GM12878 (cell line): Measurements from ENCODE around the gene CELSR3. TPM values are rescaled to one million over a fixed set of nuclear protein-coding genes. Genes with fewer than 3 reads are reported as not detected.
A peak's percentile ranks its signal among the peaks of the same experiment; 100 is the strongest.

Source experiments
- ATAC-seq: fragments of 200-7000 bp; cut with Tn5 transposase; 3 replicates; pipeline ENCODE4 v1.9.1; 2020; ENCODE audit warnings: mild to moderate bottlenecking, moderate library complexity
- BruUV-seq: library from RNA; stranded (reverse); fragments of 400-500 nt; replicated peaks from 2 replicates; lab custom pipeline; 2021; lab: Mats Ljungman, UMichigan
- CTCF ChIA-PET: fragments of 300-600 bp; sonication (Branson Sonifier 250); formaldehyde crosslinking; extraction: SDS; loops from one replicate; lab custom pipeline; 2021; ENCODE audit warnings: inconsistent platforms; lab: Yijun Ruan, JAX
- POLR2A ChIA-PET: fragments of 350-600 bp; formaldehyde crosslinking; extraction: SDS; loops from one replicate; lab custom pipeline; 2021; ENCODE audit warnings: inconsistent platforms; lab: Charles Lee
- RAD21 ChIA-PET: fragments of 300-600 bp; sonication (Branson Sonifier 250); formaldehyde crosslinking; loops from one replicate; lab custom pipeline; 2023; ENCODE audit warnings: antibody characterized with exemption; ENCODE audit not compliant: unreplicated experiment; lab: Charles Lee
- SMC1A ChIA-PET: fragments of 300-600 bp; sonication (Branson Sonifier 250); formaldehyde crosslinking; loops from one replicate; lab custom pipeline; 2023; ENCODE audit not compliant: unreplicated experiment, uncharacterized antibody; lab: Charles Lee
- DNase-seq: peaks from one replicate; pipeline ENCODE4 v3.0.0-alpha.2; 2011; ENCODE audit warnings: low read depth, low spot score
- FAIRE-seq: peaks from 3 replicates; lab custom pipeline; 2011; peaks lifted over from hg19 to GRCh38; lab: Jason Lieb, UNC
- H2AFZ ChIP-seq: 2 replicates; pipeline ENCODE4 v1.6.0; 2011; ENCODE audit warnings: low read depth, low read length, control low read depth; ENCODE audit not compliant: control insufficient read depth
- H3K27ac ChIP-seq: 2 replicates; pipeline ENCODE4 v1.5.1; 2011; ENCODE audit warnings: control low read depth; ENCODE audit not compliant: control insufficient read depth, insufficient read depth
- H3K27me3 ChIP-seq, 2 experiments: replicated peaks in 1 of 2; 2 replicates each; pipeline versions ENCODE4 v1.6.0 to v1.6.1; 2011; ENCODE audit warnings: low read length in 1 of 2; ENCODE audit not compliant: control insufficient read depth in 2 of 2, insufficient read depth in 2 of 2
- H3K36me3 ChIP-seq, 2 experiments: 2 replicates each; pipeline ENCODE4 v1.5.1; 2011; ENCODE audit warnings: low read length in 1 of 2; ENCODE audit not compliant: control insufficient read depth in 2 of 2, insufficient read depth in 2 of 2
- H3K4me1 ChIP-seq: 2 replicates; pipeline ENCODE4 v1.6.1; 2011; ENCODE audit warnings: mild to moderate bottlenecking, low read length, moderate library complexity, mixed read lengths; ENCODE audit not compliant: control insufficient read depth, insufficient read depth
- H3K4me2 ChIP-seq: 2 replicates; pipeline ENCODE4 v1.6.0; 2011; ENCODE audit warnings: control low read depth; ENCODE audit not compliant: control insufficient read depth, insufficient read depth
- H3K4me3 ChIP-seq: fragments of 200-600 bp; sonication (generic); 2 replicates; pipeline ENCODE4 v1.5.1; 2016
- H3K79me2 ChIP-seq: 2 replicates; pipeline ENCODE4 v1.6.0; 2011; ENCODE audit warnings: low read length; ENCODE audit not compliant: control insufficient read depth, insufficient read depth
- H3K9ac ChIP-seq: 2 replicates; pipeline ENCODE4 v1.8.0; 2011; ENCODE audit warnings: low read length, control low read depth, mixed read lengths; ENCODE audit not compliant: control insufficient read depth, insufficient read depth
- H3K9me3 ChIP-seq: replicated peaks from 3 replicates; pipeline ENCODE4 v1.5.1; 2011; ENCODE audit warnings: mild to moderate bottlenecking, low read length; ENCODE audit not compliant: control insufficient read depth, insufficient read depth
- H4K20me1 ChIP-seq: 2 replicates; pipeline ENCODE4 v1.6.0; 2011; ENCODE audit not compliant: control insufficient read depth, insufficient read depth
- ASH2L ChIP-seq: fragments of 300-600, 200-600 bp; sonication (generic); IDR thresholded peaks from 2 replicates; pipeline ENCODE4 v1.6.1; 2017; ENCODE audit warnings: low read depth, mild to moderate bottlenecking, borderline replicate concordance
- EED ChIP-seq: sonication (generic); IDR thresholded peaks from 2 replicates; pipeline ENCODE4 v1.6.1; 2016; ENCODE audit warnings: antibody characterized with exemption, low read depth
- GABPA ChIP-seq: IDR thresholded peaks from 2 replicates; pipeline ENCODE4 v1.6.1; 2014; ENCODE audit warnings: antibody characterized with exemption, low read depth, mild to moderate bottlenecking, inconsistent platforms
- HDAC2 ChIP-seq: fragments of 200-600 bp; sonication (generic); IDR thresholded peaks from 2 replicates; pipeline ENCODE4 v1.6.1; 2017
- MEF2B ChIP-seq: fragments of 450-650 bp; IDR thresholded peaks from 2 replicates; pipeline ENCODE4 v1.6.1; 2018; ENCODE audit warnings: mild to moderate bottlenecking, moderate library complexity; ENCODE audit not compliant: partially characterized antibody, poor library complexity, severe bottlenecking
- PAX8 ChIP-seq: fragments of 450-650 bp; IDR thresholded peaks from 2 replicates; pipeline ENCODE4 v1.6.1; 2017; ENCODE audit warnings: mild to moderate bottlenecking, moderate library complexity
- RAD21 ChIP-seq: IDR thresholded peaks from 2 replicates; pipeline ENCODE4 v1.6.1; 2011; ENCODE audit warnings: mild to moderate bottlenecking, low read depth, low read length, moderate library complexity; ENCODE audit not compliant: insufficient read depth
- RAD51 ChIP-seq: fragments of 450-650 bp; IDR thresholded peaks from 2 replicates; pipeline ENCODE4 v1.6.1; 2016; ENCODE audit warnings: moderate library complexity, mild to moderate bottlenecking, inconsistent platforms
- SMAD5 ChIP-seq: IDR thresholded peaks from 2 replicates; pipeline ENCODE4 v1.6.1; 2016; ENCODE audit warnings: antibody characterized with exemption, low read depth
- SMC3 ChIP-seq: IDR thresholded peaks from 2 replicates; pipeline ENCODE4 v1.6.1; 2011; ENCODE audit warnings: low read length, improper control_type of control experiment, borderline replicate concordance
- SP1 ChIP-seq: IDR thresholded peaks from one replicate; pipeline ENCODE4 v1.6.1; 2011; ENCODE audit warnings: low read depth, low read length
- SREBF1 ChIP-seq: IDR thresholded peaks from 2 replicates; pipeline ENCODE4 v1.6.1; 2012; ENCODE audit warnings: mild to moderate bottlenecking, low read length
- WRNIP1 ChIP-seq: IDR thresholded peaks from 2 replicates; pipeline ENCODE4 v1.6.1; 2011; ENCODE audit warnings: low read depth, low read length, improper control_type of control experiment, borderline replicate concordance
- WGBS: methylation state at CpG from one replicate; pipeline ENCODE4 v1.1.6; 2016; ENCODE audit warnings: low lambda C conversion rate; ENCODE audit not compliant: insufficient replicate concordance, insufficient coverage; ENCODE audit errors: missing lambda C conversion rate; 5-methylcytosine and 5-hydroxymethylcytosine counted together
- in situ Hi-C: fragments of 300-500 bp; cut with MboI; formaldehyde crosslinking; loops from 9 replicates; pipeline ENCODE4 v1.14.3; 2018; ENCODE audit warnings: mixed read lengths
- intact Hi-C: fragments of 100-400 bp; cut with micrococcal nuclease; formaldehyde crosslinking; loops from one replicate; pipeline ENCODE4 v1.14.2; 2022; ENCODE audit not compliant: unreplicated experiment
- polyA plus RNA-seq, 11 experiments: library from polyadenylated mRNA; depleted of rRNA in 4 of 11; unstranded in 6 of 11; stranded (reverse) in 5 of 11; fragments of >200 nt; fragmentation: Nextera tagmentation in 4 of 11; fragmentation: Illumina TruSeq in 1 of 11; extraction: Ambion mirVana in 4 of 11; extraction: Trizol in 1 of 11; gene quantifications; 1 replicate in 1 of 11; 2 replicates in 10 of 11; pipeline versions ENCODE4 v1.2.1 to v1.2.3, GENCODE V29; 2011 to 2016; ENCODE audit warnings: inconsistent platforms in 2 of 11, missing spikeins in 2 of 11, low read depth in 1 of 11
- total RNA-seq, 4 experiments: library from RNA; depleted of rRNA in 3 of 4; stranded (reverse); fragments of >200 nt in 3 of 4; fragmentation: Illumina TruSeq in 1 of 4; extraction: Trizol in 1 of 4; gene quantifications; 2 replicates each; pipeline versions ENCODE4 v1.2.1 to v1.2.3, GENCODE V29; 2013 to 2021
- TF ChIP-seq, protein P1 (sequence below): IDR thresholded peaks from 2 replicates; pipeline ENCODE4 v1.6.1; 2012; ENCODE audit warnings: low read length, inconsistent platforms
- TF ChIP-seq, protein P2 (sequence below): IDR thresholded peaks from 2 replicates; pipeline ENCODE4 v1.6.1; 2011; ENCODE audit warnings: mild to moderate bottlenecking, low read depth, low read length, moderate library complexity; ENCODE audit not compliant: insufficient replicate concordance
- TF ChIP-seq, protein P3 (sequence below): fragments of 450-650 bp; IDR thresholded peaks from 2 replicates; pipeline ENCODE4 v1.6.1; 2017; ENCODE audit warnings: mild to moderate bottlenecking, moderate library complexity

CELSR3 gene
- total and polyA plus RNA-seq, 10 of the 15 experiments (the other 5 are each of a cell fraction or from before 2014, with no cell fraction given) = 0.08 to 1.6 (median 0.57) TPM

DNA sequence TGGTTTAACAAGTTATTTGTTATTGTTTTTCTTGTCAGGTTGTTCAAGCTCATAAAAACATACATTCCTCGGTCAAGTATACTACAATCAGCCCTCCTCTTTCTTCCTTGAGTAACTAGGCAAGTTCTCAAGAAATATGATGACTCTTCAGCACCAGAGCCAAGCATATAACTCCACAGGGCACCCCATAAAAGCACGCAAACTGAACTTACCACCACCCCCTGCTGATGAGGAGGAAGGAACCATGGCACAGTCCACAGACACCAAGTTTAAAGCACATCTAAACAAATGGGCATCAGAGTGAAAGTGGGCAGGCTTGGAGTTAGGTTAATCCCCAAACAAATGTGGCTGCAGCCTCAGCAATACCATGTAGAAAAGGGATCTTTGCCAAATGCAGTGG lies 49.0 kb upstream of the CELSR3 start:
- Histone ChIP-seq H3K27ac (no peak overlapping the region), H4K20me1 (peaks cover 8% of the 10 kb centered on the region), H3K79me2 (peaks cover 84% of the 10 kb centered on the region), H3K9ac (no peak overlapping the region), H3K9me3 (no peaks in the 10 kb centered on the region), H3K4me1 (peaks cover 7% of the 10 kb centered on the region), H3K27me3 (no peaks in the 10 kb centered on the region), H3K36me3 (peaks cover 5 to 21% of the 10 kb centered on the region in 2 experiments; a peak in 3 of 4 replicates), H3K4me2 (peak overlapping the region; percentile 17; the same call in 1 of the 2 replicates), H2AFZ (no peak overlapping the region), H3K4me3 (no peak overlapping the region)
- SMC1A ChIA-PET = no interaction called here
- intact Hi-C loops (no loop called here), in situ Hi-C loops (no loop called here)
- WGBS = 100% methylated on average over 2 of the region's 2 CpGs
- FAIRE-seq = no peak
- RAD21 ChIA-PET = no interaction called here
- no TSS peak for BruUV-seq
- no peak for DNase-seq
- ATAC-seq = peak; percentile 29; the same call in 2 of the 3 replicates
- CTCF ChIA-PET = no interaction called here
- TF ChIP-seq SREBF1 = no peak
- no peak for TF ChIP-seq EED
- no peak for TF ChIP-seq SMAD5
- no peak for TF ChIP-seq HDAC2
- no peak for TF ChIP-seq RAD51
- no peak for TF ChIP-seq GABPA
- no peak for TF ChIP-seq PAX8
- no peak for TF ChIP-seq MEF2B
- TF ChIP-seq RAD21 = no peak
- TF ChIP-seq SP1 = no peak
- TF ChIP-seq, protein P1, sequence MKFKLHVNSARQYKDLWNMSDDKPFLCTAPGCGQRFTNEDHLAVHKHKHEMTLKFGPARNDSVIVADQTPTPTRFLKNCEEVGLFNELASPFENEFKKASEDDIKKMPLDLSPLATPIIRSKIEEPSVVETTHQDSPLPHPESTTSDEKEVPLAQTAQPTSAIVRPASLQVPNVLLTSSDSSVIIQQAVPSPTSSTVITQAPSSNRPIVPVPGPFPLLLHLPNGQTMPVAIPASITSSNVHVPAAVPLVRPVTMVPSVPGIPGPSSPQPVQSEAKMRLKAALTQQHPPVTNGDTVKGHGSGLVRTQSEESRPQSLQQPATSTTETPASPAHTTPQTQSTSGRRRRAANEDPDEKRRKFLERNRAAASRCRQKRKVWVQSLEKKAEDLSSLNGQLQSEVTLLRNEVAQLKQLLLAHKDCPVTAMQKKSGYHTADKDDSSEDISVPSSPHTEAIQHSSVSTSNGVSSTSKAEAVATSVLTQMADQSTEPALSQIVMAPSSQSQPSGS = no peak
- TF ChIP-seq, protein P2, sequence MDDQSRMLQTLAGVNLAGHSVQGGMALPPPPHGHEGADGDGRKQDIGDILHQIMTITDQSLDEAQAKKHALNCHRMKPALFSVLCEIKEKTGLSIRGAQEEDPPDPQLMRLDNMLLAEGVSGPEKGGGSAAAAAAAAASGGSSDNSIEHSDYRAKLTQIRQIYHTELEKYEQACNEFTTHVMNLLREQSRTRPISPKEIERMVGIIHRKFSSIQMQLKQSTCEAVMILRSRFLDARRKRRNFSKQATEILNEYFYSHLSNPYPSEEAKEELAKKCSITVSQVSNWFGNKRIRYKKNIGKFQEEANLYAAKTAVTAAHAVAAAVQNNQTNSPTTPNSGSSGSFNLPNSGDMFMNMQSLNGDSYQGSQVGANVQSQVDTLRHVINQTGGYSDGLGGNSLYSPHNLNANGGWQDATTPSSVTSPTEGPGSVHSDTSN = no peak
- no peak for TF ChIP-seq WRNIP1
- TF ChIP-seq SMC3 = no peak
- TF ChIP-seq, protein P3, sequence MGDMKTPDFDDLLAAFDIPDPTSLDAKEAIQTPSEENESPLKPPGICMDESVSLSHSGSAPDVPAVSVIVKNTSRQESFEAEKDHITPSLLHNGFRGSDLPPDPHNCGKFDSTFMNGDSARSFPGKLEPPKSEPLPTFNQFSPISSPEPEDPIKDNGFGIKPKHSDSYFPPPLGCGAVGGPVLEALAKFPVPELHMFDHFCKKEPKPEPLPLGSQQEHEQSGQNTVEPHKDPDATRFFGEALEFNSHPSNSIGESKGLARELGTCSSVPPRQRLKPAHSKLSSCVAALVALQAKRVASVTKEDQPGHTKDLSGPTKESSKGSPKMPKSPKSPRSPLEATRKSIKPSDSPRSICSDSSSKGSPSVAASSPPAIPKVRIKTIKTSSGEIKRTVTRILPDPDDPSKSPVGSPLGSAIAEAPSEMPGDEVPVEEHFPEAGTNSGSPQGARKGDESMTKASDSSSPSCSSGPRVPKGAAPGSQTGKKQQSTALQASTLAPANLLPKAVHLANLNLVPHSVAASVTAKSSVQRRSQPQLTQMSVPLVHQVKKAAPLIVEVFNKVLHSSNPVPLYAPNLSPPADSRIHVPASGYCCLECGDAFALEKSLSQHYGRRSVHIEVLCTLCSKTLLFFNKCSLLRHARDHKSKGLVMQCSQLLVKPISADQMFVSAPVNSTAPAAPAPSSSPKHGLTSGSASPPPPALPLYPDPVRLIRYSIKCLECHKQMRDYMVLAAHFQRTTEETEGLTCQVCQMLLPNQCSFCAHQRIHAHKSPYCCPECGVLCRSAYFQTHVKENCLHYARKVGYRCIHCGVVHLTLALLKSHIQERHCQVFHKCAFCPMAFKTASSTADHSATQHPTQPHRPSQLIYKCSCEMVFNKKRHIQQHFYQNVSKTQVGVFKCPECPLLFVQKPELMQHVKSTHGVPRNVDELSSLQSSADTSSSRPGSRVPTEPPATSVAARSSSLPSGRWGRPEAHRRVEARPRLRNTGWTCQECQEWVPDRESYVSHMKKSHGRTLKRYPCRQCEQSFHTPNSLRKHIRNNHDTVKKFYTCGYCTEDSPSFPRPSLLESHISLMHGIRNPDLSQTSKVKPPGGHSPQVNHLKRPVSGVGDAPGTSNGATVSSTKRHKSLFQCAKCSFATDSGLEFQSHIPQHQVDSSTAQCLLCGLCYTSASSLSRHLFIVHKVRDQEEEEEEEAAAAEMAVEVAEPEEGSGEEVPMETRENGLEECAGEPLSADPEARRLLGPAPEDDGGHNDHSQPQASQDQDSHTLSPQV = no peak
- no peak for TF ChIP-seq ASH2L
- POLR2A ChIA-PET = interaction anchor here (0.6 kb wide), 1 partner anchor 679 kb away, joined by 4 read pairs; no protein-coding TSS in a partner anchor
